Right ventricle myocardium inferior (tissue), 1 donor: ENCODE results near the gene ALOX15. TPM values are rescaled to one million over a fixed set of nuclear protein-coding genes. Genes with fewer than 3 reads are reported as not detected.

Experiments used
- ATAC-seq: fragments of 200-7000 bp; cut with Tn5 transposase; one replicate; pipeline ENCODE4 v1.9.1; 2020; ENCODE audit warnings: mild to moderate bottlenecking, moderate library complexity
- DNase-seq: peaks from one replicate; pipeline ENCODE4 v3.0.0; 2021; ENCODE audit errors: missing footprints
- intact Hi-C: fragments of 100-400 bp; cut with DNase I; formaldehyde crosslinking; loops from one replicate; pipeline ENCODE4 v1.11.0; 2022
- total RNA-seq: library from RNA; stranded (reverse); fragmentation: NEBNext Ultra II Directional; extraction: Animal tissue kit (Norgen Biotek cat#: 25700); gene quantifications from one replicate; pipeline ENCODE4 v1.2.1, GENCODE V29; 2021
- donor health status: DM: no; HTN: yes; CAD: no; lungs with severe emphysema.

ALOX15 gene
- total RNA-seq, 1 donor from 2014 or later: 0.19 TPM

DNA sequence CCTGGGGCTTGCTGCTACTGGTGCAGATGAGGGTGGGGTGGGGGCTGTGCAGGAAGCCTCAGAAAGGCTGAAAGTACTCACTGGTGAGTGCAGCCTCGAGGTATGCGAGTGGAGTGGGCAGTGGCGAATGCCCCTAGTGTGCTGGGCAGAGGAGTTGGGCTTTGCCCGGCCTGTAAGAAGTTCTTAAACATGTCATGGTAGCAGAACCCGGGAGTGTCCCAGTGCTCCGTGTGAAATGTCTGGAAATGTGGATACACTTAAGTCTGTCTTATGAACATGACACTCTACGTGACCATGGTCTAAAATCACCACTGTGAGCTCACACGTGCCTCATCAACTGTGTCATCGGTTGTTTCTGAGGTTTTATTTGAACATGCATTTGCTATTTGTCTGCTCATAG is 55.4 kb downstream of the ALOX15 start:
- no peak for ATAC-seq
- intact Hi-C loops: loop anchor here (5.0 kb wide), 1 partner anchor 36 kb away; no protein-coding TSS in a partner anchor
- DNase-seq: no peak

DNA sequence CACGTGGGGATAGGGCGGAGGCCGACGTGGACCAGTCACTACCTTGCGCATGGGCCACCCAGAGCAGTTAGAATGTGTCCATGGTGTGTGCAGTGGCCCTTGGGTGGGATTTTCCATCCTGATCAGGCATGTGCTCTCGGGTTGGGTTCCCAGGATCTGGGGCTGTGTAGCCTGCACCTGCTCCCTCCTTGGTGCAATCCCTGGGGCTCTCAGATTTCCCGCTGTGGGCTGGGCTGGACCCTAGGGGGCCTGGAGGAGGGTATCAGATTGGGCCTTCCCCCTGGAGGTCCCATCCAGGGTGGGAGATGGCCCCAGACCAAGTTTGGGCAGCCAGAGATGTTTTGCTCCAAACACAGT is 55.9 kb downstream of the ALOX15 start:
- intact Hi-C loops: loop anchor here (2.0 to 5.0 kb wide), 2 partner anchors 19 to 37 kb away; no protein-coding TSS in a partner anchor
- no peak for ATAC-seq
- DNase-seq: no peak

DNA sequence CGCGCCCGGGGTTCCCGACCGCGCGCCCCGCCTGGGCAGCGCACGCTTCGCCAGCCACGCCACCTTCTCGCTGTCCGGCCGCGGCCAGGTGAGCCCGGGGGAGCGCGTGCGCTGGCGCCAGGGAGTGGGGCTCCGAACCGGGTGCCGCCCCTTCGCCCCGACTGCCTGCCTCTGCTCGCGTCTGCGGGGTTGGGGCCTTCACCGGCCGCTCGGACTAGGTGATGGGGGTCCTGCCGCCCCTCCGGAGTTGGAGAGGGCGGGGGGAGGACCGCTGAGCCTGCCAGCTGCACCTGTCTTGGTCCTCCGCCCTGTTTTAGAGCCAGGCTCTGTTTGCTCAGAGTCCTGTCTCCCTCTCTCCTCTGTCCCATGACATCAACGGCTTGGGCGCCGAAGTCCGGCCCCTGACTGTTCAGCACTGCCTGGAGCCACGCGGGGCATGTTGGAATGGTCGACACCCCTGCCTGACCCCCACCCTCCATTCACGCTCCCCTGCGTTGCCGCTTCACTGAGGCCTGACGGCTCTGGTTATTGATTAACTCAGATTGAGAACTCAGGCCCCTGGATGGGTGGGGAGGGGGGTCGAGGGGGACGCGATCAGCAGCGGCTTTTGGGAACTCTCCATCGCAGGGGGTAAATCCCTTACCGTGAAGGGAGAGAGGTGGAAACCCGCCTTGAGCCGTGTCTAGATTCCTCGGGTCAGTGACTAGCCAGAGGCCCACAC is 56.4 kb downstream of the ALOX15 start:
- DNase-seq (no peak), ATAC-seq (peak; percentile 4)
- intact Hi-C loops: loop anchor here (2.0 to 5.0 kb wide), 2 partner anchors 20 to 37 kb away; no protein-coding TSS in a partner anchor

DNA sequence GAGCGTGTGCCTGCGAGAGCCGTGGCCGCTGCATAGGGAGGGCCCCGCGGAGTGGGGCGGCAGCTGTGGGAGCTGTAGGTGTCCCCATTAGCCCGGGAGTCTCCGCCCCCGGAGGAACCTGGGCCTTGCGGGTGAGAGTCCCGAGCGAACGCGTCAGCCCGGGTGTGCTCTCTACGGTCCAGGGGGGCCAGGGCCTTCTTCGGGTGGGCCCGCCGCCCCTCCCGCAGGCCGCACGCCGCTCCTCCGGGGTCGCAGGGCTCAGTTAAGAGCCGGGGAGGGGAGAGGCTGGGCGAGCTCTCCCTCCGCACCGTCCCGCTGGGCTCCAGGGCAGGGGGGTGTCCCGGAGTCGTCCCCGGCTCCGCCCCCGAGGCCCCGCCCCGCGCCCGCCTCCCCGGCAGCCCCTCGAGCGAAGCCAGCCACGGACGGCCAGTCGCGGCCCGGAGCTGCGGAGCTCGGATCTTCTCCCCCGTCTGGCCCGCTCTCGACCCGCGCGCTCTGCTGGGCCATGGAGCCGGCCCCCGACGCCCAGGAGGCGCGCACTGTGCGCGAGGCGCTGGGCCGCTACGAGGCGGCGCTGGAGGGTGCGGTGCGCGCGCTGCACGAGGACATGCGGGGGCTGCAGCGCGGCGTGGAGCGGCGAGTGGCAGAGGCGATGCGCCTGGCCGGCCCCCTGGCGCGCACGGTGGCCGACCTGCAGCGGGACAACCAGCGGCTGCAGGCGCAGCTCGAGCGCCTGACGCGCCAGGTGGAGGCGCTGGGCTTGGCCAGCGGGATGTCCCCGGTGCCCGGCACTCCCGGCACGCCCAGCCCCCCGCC is 57.2 kb downstream of the ALOX15 start, which contains the start of gene SMTNL2:
TSS of gene SMTNL2 (plus strand) at position 429 of the 816 bp plus-strand sequence. CDS start at position 506, 77 bp downstream.
- intact Hi-C loops: loop anchor here (2.0 kb wide), 1 partner anchor 20 kb away; no protein-coding TSS in a partner anchor
- no peak for DNase-seq
- ATAC-seq: peak; percentile 84

DNA sequence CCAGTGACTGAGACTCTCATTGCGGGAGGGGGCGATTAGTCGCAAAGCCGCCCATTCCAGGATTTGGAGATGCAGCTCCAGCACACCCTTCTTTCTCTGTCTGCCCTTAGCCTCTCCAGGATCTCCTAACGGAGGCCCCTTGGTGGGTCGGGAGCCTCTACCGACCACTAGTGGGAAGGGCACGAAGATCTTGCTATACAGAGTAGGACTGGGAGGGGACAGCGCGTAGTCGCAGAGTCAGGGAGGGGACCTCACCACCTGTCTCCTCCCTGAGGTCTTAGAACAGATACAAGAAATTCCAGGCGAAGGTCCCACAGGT is 57.7 kb downstream of the ALOX15 start:
- ATAC-seq: peak; percentile 66
- no peak for DNase-seq
- intact Hi-C loops: loop anchor here (2.0 kb wide), 1 partner anchor 21 kb away; no protein-coding TSS in a partner anchor

DNA sequence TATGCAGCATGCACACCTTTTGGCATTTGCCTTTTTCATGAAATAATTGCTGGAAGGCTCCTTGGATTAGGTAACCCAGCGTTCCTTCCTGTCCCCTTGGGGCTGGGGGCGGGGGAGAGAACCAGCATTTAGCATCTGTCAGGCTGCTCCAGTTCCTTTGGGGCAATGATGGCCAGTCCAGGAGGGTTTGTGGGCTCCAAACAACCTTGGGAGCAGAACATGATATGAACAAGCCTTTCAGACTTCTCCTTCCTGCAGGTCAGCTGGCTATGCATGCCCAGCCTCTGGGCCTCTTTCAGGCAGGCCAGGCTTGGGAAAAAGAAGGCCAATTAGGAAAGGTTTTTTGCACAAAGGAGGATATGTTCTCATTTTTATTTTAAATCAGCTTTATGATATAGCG is 58.3 kb downstream of the ALOX15 start:
- intact Hi-C loops: no loop called here
- ATAC-seq: no peak
- DNase-seq: no peak

DNA sequence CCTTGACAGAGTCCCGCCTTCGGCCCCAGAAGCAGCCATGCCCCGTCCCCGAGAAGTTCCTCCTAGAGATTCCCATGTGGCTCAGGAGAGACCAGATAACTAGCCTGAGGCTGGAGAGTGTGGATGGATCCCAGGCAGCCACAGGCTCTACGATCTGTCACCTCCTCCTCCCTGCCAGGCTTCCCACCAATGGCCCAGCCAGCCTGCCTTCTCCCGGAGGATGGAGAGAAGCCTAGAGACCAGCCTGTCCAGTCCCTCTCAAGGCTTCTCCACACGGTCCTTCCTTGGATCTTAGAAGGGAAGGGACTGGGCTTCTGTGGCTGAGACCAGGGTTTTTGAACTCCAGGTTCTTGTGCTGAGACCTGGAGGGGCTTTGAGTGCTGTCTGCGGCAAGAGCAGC is 58.8 kb downstream of the ALOX15 start:
- intact Hi-C loops: no loop called here
- ATAC-seq: no peak
- DNase-seq: no peak

DNA sequence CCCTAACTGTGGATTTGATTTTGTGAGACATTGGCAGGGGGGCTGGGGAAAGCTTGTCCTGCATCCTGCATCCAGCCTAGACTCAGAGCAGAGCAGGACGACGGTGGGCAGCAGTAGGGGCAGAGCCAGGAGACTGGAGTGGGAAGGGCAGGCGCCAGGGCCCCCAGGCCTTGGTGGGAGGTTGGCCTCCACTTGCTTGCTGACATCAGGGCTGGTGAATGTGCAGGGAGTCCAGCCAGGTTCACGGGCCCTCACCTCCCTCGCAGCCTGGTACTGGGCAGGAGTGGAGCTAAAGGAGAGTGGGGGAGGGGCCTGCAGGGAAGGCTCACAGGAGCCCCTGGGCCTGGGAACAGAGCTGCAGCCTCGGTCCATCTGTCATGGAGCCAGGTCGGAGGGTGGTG is 59.4 kb downstream of the ALOX15 start:
- DNase-seq (no peak), ATAC-seq (no peak)
- intact Hi-C loops: no loop called here

Other genes with a start within 250 kb of the ALOX15 start
- 0.35 TPM for gene SPNS3, start 207.7 kb downstream of the ALOX15 start, total RNA-seq
- 12.4 TPM for gene SPNS2, start 142.8 kb downstream of the ALOX15 start, total RNA-seq
- gene MYBBP1A, start 86.3 kb downstream of the ALOX15 start, total RNA-seq: 19.2 TPM
- 0.14 TPM for gene GGT6, start 81.1 kb downstream of the ALOX15 start, total RNA-seq
- 48.6 TPM for gene SMTNL2, start 57.1 kb downstream of the ALOX15 start, total RNA-seq
- gene PELP1, start 62.5 kb upstream of the ALOX15 start, total RNA-seq: 34.4 TPM
- 28.3 TPM for gene ARRB2, start 69.0 kb upstream of the ALOX15 start, total RNA-seq
- 17.2 TPM for gene MED11, start 89.8 kb upstream of the ALOX15 start, total RNA-seq
- gene ZMYND15, start 98.2 kb upstream of the ALOX15 start, total RNA-seq: 0.11 TPM
- 3.9 TPM for gene CXCL16, start 98.2 kb upstream of the ALOX15 start, total RNA-seq
- not detected for gene TM4SF5, start 130.2 kb upstream of the ALOX15 start, total RNA-seq
- gene VMO1, start 144.7 kb upstream of the ALOX15 start, total RNA-seq: 0.70 TPM
- not detected for gene GLTPD2, start 147.3 kb upstream of the ALOX15 start, total RNA-seq
- 225 TPM for gene PSMB6, start 154.5 kb upstream of the ALOX15 start, total RNA-seq
- gene PLD2, start 165.5 kb upstream of the ALOX15 start, total RNA-seq: 12.6 TPM
- gene MINK1, start 191.7 kb upstream of the ALOX15 start, total RNA-seq: 50.7 TPM